Measurements from ENCODE around the gene FAM234A.
"Not testable (repeated sequence)": the region's sequence is repeated elsewhere in the genome, so short reads cannot be mapped to it uniquely, and the experiment has no call there.

FAM234A gene

GRCh38 chr16:230949-231348 is 3.7 kb upstream of the FAM234A start:
- DNase-seq, result no peak

- no peak for DNase-seq
These were observed 5.3 kb downstream of the FAM234A start for GRCh38 chr16:239948-240277.

- no peak for DNase-seq
These were observed 5.9 kb downstream of the FAM234A start for GRCh38 chr16:240559-240958.

- no peak for DNase-seq
These were observed 7.7 kb downstream of the FAM234A start for GRCh38 chr16:242281-242680.

GRCh38 chr16:243348-243747 is 8.7 kb downstream of the FAM234A start:
- no peak for DNase-seq

GRCh38 chr16:245105-245504 is 10.5 kb downstream of the FAM234A start:
- DNase-seq, result no peak

- no peak for DNase-seq
These were observed 12.4 kb downstream of the FAM234A start for GRCh38 chr16:247027-247426.

- no peak for DNase-seq
These were observed 14.8 kb downstream of the FAM234A start for GRCh38 chr16:249431-249830.

GRCh38 chr16:252366-253337 is 18.0 kb downstream of the FAM234A start:
- no peak for DNase-seq

- no peak for DNase-seq
These were observed 19.2 kb downstream of the FAM234A start for GRCh38 chr16:253833-254232.

GRCh38 chr16:254461-254860 is 19.8 kb downstream of the FAM234A start:
- no peak for DNase-seq

GRCh38 chr16:255183-255582 is 20.6 kb downstream of the FAM234A start:
- DNase-seq, result no peak

GRCh38 chr16:258091-258490 is 23.5 kb downstream of the FAM234A start:
- not testable (repeated sequence) for DNase-seq

GRCh38 chr16:259226-259625 is 24.6 kb downstream of the FAM234A start:
- no peak for DNase-seq

GRCh38 chr16:259814-260253 is 25.2 kb downstream of the FAM234A start:
- no peak for DNase-seq

- no peak for DNase-seq
These were observed 25.7 kb downstream of the FAM234A start for GRCh38 chr16:260326-260725.

- peak; percentile 59 for DNase-seq
These were observed 26.5 kb downstream of the FAM234A start for GRCh38 chr16:261031-261691.

- DNase-seq, result no peak
These were observed 27.6 kb downstream of the FAM234A start for GRCh38 chr16:262121-262745.

GRCh38 chr16:263182-263774 is 28.7 kb downstream of the FAM234A start:
- DNase-seq, result no peak

- no peak for DNase-seq
These were observed 29.3 kb downstream of the FAM234A start for GRCh38 chr16:263944-264343.

GRCh38 chr16:264440-264951 is 29.9 kb downstream of the FAM234A start:
- no peak for DNase-seq

GRCh38 chr16:265002-265529 is 30.4 kb downstream of the FAM234A start:
- no peak for DNase-seq

GRCh38 chr16:265711-266110 is 31.1 kb downstream of the FAM234A start:
- no peak for DNase-seq

Data from NCI-H2171 (cell line).